Suprapubic skin (tissue), 4 donors: ENCODE measurements around the gene SLC12A5. TPM values are rescaled to one million over a fixed set of nuclear protein-coding genes. Genes with fewer than 3 reads are reported as not detected.

ENCODE experiments used
- DNase-seq, 2 donors: peaks; one replicate each; pipeline ENCODE4 v3.0.0-alpha.2; 2019; ENCODE audit warnings: low spot score in 2 of 2
- H3K27ac ChIP-seq: fragments of 200-600 bp; sonication (generic); one replicate; pipeline ENCODE4 v1.5.1; 2019
- H3K27me3 ChIP-seq: fragments of 200-600 bp; sonication (generic); one replicate; pipeline ENCODE4 v1.5.1; 2019
- H3K36me3 ChIP-seq: fragments of 200-600 bp; sonication (generic); one replicate; pipeline ENCODE4 v1.5.1; 2019
- H3K4me1 ChIP-seq: fragments of 200-600 bp; sonication (generic); one replicate; pipeline ENCODE4 v1.5.1; 2019
- H3K4me3 ChIP-seq: fragments of 200-600 bp; sonication (generic); one replicate; pipeline ENCODE4 v1.5.1; 2019; ENCODE audit warnings: mild to moderate bottlenecking
- H3K9me3 ChIP-seq: fragments of 200-600 bp; sonication (generic); one replicate; pipeline ENCODE4 v1.5.1; 2019
- EP300 ChIP-seq: sonication (generic); formaldehyde crosslinking; IDR thresholded peaks from one replicate; pipeline ENCODE4 v1.6.1; 2017; ENCODE audit warnings: antibody characterized with exemption
- POLR2A ChIP-seq, 2 donors: fragments of 450-650 bp; IDR thresholded peaks; one replicate each; pipeline ENCODE4 v1.6.1; 2017; ENCODE audit warnings: antibody characterized with exemption in 2 of 2, mild to moderate bottlenecking in 2 of 2, moderate library complexity in 2 of 2
- POLR2AphosphoS5 ChIP-seq, 3 donors: sonication (generic); formaldehyde crosslinking; IDR thresholded peaks; one replicate each; pipeline ENCODE4 v1.6.1; 2017; ENCODE audit warnings: antibody characterized with exemption in 3 of 3
- WGBS: methylation state at CpG from one replicate; pipeline ENCODE4 v1.1.5; 2018; 5-methylcytosine and 5-hydroxymethylcytosine counted together
- total RNA-seq, 4 donors: library from RNA; depleted of rRNA; stranded (reverse); fragments of >200 nt; gene quantifications; one replicate each; pipeline ENCODE4 v1.1.0, GENCODE V29; 2016
- TF ChIP-seq, protein P1 (sequence below), 2 donors: fragments of 200-600 bp in 1 of 2; fragments of 450-650 bp in 1 of 2; sonication (generic) in 1 of 2; IDR thresholded peaks; one replicate each; pipeline ENCODE4 v1.5.1; 2016 to 2019; ENCODE audit warnings: antibody characterized with exemption in 2 of 2, mild to moderate bottlenecking in 1 of 2, moderate library complexity in 1 of 2

Gene SLC12A5
- total RNA-seq, 4 donors from 2014 or later = 0.40 TPM; not detected in 3

DNA sequence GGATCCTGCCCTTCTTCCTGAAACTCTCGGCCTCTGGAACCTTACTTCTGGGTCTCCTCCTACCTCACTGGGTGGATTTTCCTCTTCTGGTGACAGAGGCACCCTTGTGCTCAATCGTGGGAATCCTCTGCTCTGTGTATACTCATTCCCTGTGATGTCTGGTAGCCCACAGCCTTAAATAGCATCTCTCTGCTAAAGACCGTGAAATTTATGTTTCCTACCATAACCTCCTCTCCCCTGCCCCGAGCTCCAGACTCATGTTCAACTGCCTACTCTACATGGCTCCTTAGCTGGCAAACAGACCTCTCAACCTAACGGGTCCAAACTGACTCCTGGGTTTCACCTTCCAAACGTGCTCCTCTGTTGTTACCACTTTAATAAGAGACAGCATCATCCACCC, 10.4 kb upstream of the SLC12A5 start:
- Histone ChIP-seq H3K4me3 (no peak overlapping the region), H3K9me3 (no peaks in the 10 kb centered on the region), H3K4me1 (peaks cover 23% of the 10 kb centered on the region), H3K27me3 (peaks cover 63% of the 10 kb centered on the region), H3K36me3 (no peaks in the 10 kb centered on the region), H3K27ac (no peak overlapping the region)
- DNase-seq = no peak
- TF ChIP-seq POLR2A (IDR thresholded peaks at IDR 0.05) = no peak
- TF ChIP-seq, protein P1, sequence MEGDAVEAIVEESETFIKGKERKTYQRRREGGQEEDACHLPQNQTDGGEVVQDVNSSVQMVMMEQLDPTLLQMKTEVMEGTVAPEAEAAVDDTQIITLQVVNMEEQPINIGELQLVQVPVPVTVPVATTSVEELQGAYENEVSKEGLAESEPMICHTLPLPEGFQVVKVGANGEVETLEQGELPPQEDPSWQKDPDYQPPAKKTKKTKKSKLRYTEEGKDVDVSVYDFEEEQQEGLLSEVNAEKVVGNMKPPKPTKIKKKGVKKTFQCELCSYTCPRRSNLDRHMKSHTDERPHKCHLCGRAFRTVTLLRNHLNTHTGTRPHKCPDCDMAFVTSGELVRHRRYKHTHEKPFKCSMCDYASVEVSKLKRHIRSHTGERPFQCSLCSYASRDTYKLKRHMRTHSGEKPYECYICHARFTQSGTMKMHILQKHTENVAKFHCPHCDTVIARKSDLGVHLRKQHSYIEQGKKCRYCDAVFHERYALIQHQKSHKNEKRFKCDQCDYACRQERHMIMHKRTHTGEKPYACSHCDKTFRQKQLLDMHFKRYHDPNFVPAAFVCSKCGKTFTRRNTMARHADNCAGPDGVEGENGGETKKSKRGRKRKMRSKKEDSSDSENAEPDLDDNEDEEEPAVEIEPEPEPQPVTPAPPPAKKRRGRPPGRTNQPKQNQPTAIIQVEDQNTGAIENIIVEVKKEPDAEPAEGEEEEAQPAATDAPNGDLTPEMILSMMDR (IDR thresholded peaks at IDR 0.05) = no peak
- TF ChIP-seq EP300 = no peak
- no peak for TF ChIP-seq POLR2AphosphoS5 (IDR thresholded peaks at IDR 0.05)
- WGBS = 59% methylated on average over 6 of the region's 6 CpGs

DNA sequence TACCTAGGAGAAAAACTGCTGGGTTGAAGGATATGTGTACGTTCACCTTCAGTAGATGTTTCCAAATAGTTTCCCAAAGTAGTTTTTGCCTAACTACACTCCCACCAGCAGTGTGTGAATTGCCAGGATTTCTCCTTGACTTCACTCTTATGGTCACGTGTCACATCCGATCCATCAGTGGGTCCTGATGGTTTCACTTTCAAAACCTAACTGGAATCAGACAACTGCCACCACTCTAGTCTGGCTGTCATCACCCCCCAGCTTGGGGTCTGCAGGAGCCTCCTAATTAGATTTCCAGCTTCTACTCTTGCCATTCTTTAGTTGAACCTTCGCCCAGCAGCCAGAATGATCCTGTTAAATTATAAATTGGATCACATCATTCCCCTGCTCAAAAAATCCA, 8.5 kb upstream of the SLC12A5 start:
- Histone ChIP-seq H3K27ac (no peak overlapping the region), H3K9me3 (no peaks in the 10 kb centered on the region), H3K4me3 (no peak overlapping the region), H3K27me3 (peaks cover 66% of the 10 kb centered on the region), H3K4me1 (peaks cover 19% of the 10 kb centered on the region), H3K36me3 (no peaks in the 10 kb centered on the region)
- WGBS = 77% methylated on average over 4 of the region's 4 CpGs
- TF ChIP-seq POLR2AphosphoS5 (IDR thresholded peaks at IDR 0.05) (no peak), POLR2A (IDR thresholded peaks at IDR 0.05) (no peak), EP300 (no peak)
- TF ChIP-seq, protein P1 (IDR thresholded peaks at IDR 0.05) = no peak
- DNase-seq = no peak

DNA sequence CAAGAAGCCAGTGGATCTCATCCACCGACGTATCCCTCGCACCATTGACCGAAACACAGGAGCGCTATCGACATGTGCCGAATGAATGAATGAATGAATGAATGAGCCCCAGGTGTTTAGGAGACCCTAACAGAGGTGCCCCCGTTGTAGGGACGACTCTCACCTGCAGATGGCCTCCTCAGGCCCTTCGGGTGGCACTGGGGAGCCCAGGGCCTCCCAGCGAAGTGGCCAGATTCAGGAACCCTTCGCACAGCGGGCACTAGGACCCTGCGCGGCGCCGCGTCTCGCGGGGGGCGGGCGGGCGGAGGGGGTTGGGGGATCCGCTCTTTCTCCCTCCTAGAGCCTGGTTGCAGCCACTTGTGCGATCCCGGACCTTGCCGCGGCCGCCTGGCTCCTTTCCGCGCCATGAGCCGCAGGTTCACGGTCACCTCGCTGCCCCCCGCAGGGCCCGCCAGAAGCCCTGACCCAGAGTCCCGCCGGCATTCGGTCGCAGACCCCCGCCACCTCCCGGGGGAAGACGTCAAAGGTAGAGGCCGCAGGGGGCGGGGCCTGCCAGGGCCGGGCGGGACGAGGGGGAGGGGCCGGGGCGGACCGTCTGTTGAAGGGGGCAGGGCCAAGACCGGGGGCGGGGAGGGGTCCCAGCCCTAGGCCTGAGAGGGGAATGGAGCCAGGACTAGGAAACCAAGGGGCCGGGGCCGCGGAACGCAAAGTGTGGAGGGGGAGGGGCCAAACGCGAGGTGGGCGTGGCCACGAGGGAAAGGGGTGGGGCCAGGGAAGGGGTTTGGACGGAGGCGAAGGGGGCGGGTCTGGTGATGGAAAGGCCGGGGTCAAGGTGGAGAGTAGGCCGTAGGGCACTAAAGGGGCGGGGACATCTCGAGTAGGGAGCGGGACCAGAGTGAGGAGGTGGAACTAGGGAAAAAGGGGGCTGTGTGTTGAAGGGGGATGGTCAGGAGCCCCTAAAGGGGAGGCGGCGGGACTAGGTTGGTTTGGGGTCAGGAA, 7.4 kb upstream of the SLC12A5 start:
- TF ChIP-seq EP300 (no peak), POLR2AphosphoS5 (IDR thresholded peaks at IDR 0.05) (no peak), POLR2A (IDR thresholded peaks at IDR 0.05) (no peak)
- TF ChIP-seq, protein P1 (IDR thresholded peaks at IDR 0.05) = no peak
- Histone ChIP-seq H3K4me3 (peak overlapping the region; percentile 40), H3K27ac (no peak overlapping the region), H3K9me3 (no peaks in the 10 kb centered on the region), H3K36me3 (no peaks in the 10 kb centered on the region), H3K27me3 (peaks cover 69% of the 10 kb centered on the region), H3K4me1 (peaks cover 19% of the 10 kb centered on the region)
- no peak for DNase-seq
- WGBS = 13% methylated on average over 49 of the region's 71 CpGs

DNA sequence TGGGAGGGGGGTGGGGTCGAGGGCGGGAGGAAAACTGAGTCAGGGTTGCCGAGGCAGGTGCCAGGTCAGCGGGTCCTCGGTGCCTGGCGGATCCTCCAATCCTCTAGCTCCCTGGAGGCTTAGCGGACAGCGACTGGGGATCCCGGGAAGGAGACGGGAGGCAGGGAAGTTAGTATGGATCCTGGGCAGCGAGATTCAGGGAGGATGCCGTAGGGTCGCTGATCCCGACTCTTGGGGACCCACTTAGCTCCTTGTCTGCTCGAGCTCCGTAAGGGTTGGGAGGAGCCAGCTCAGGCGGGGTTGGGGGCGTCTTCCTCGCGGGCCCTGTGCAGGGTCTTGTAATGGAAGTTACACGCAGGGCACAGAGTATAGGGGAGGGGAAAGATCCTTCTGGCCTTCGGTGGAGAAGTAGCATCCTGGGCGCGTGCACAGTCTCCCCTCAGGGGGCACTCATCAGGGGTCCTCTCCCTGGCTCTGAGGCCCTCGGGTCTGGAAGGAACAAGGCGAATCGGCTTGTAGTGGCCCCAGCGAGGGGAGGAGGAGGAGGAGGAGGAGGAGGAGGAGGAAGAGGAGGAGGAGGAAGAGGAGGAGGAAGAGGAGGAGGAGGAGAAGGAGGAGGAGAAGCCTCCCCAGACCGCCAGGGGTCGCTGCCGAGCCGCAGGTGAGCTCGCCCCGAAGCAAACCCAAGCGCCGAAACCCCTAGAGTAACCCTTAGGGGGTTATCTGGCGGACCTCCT, 6.4 kb upstream of the SLC12A5 start:
- WGBS = 0% methylated on average over 31 of the region's 37 CpGs
- Histone ChIP-seq H3K27ac (no peak overlapping the region), H3K9me3 (no peaks in the 10 kb centered on the region), H3K4me3 (peak overlapping the region; percentile 40), H3K27me3 (peaks cover 78% of the 10 kb centered on the region), H3K4me1 (peaks cover 19% of the 10 kb centered on the region), H3K36me3 (no peaks in the 10 kb centered on the region)
- TF ChIP-seq EP300 = no peak
- no peak for TF ChIP-seq POLR2A (IDR thresholded peaks at IDR 0.05)
- TF ChIP-seq, protein P1 (IDR thresholded peaks at IDR 0.05) = peak; percentile 14 to 73
- TF ChIP-seq POLR2AphosphoS5 (IDR thresholded peaks at IDR 0.05) = no peak
- DNase-seq = no peak

DNA sequence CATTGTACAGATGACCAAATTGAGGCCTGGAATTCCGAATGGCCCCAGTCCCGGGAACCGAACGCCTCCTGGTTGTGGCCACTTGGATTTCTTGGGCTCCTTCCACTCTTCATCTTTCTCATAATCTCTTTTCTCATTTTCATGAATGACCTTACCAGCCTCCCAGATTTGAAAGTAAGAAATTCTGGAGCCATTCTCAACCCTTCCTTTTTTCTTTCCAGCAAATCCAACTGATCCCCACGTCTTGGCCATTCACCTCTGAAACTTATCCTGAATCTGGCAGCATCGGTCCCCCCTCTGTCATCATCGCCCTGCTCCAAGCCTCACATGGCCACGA, 5.9 kb upstream of the SLC12A5 start:
- Histone ChIP-seq H3K4me3 (no peak overlapping the region), H3K27ac (no peak overlapping the region), H3K36me3 (no peaks in the 10 kb centered on the region), H3K9me3 (no peaks in the 10 kb centered on the region), H3K4me1 (peaks cover 19% of the 10 kb centered on the region), H3K27me3 (peaks cover 81% of the 10 kb centered on the region)
- WGBS = 36% methylated on average over 8 of the region's 8 CpGs
- DNase-seq = no peak
- TF ChIP-seq, protein P1 (IDR thresholded peaks at IDR 0.05) = no peak
- TF ChIP-seq POLR2A (IDR thresholded peaks at IDR 0.05) = no peak
